ENCODE results near the gene KDSR. TPM values are rescaled to one million over a fixed set of nuclear protein-coding genes. Genes with fewer than 3 reads are reported as not detected.

The KDSR gene
- 34.0 TPM for total RNA-seq

GRCh38 chr18:63367053-63367953 is at the start of gene KDSR:
Gene KDSR, minus strand, starts transcription at chr18:63367206. Its CDS starts 88 bp downstream, at chr18:63367118.
- peak; percentile 99 for DNase-seq

- no peak for DNase-seq
Observed at GRCh38 chr18:63412953-63413352, 45.9 kb upstream of the KDSR start.

GRCh38 chr18:63410792-63411191 is 43.8 kb upstream of the KDSR start:
- DNase-seq, result no peak

GRCh38 chr18:63409301-63409700 is 42.3 kb upstream of the KDSR start:
- no peak for DNase-seq

- no peak for DNase-seq
Observed at GRCh38 chr18:63407734-63408133, 40.7 kb upstream of the KDSR start.

- no peak for DNase-seq
Observed at GRCh38 chr18:63405986-63406385, 39.0 kb upstream of the KDSR start.

- DNase-seq, result no peak
Observed at GRCh38 chr18:63402246-63403162, 35.5 kb upstream of the KDSR start.

GRCh38 chr18:63399300-63399699 is 32.3 kb upstream of the KDSR start:
- DNase-seq, result no peak

GRCh38 chr18:63397349-63397748 is 30.3 kb upstream of the KDSR start:
- DNase-seq, result no peak

- no peak for DNase-seq
Observed at GRCh38 chr18:63395503-63395902, 28.5 kb upstream of the KDSR start.

GRCh38 chr18:63394954-63395353 is 27.9 kb upstream of the KDSR start:
- DNase-seq, result no peak

- no peak for DNase-seq
Observed at GRCh38 chr18:63387861-63388260, 20.9 kb upstream of the KDSR start.

GRCh38 chr18:63382843-63383242 is 15.8 kb upstream of the KDSR start:
- DNase-seq, result no peak

- DNase-seq, result no peak
Observed at GRCh38 chr18:63379639-63379962, 12.6 kb upstream of the KDSR start.

- DNase-seq, result no peak
Observed at GRCh38 chr18:63378919-63379638, 12.1 kb upstream of the KDSR start.

GRCh38 chr18:63377275-63377980 is 10.4 kb upstream of the KDSR start:
- no peak for DNase-seq

- DNase-seq, result no peak
Observed at GRCh38 chr18:63376538-63376937, 9.5 kb upstream of the KDSR start.

GRCh38 chr18:63374540-63374939 is 7.5 kb upstream of the KDSR start:
- DNase-seq, result peak; percentile 9

GRCh38 chr18:63373161-63373560 is 6.2 kb upstream of the KDSR start:
- DNase-seq, result no peak

GRCh38 chr18:63368611-63369010 is 1.6 kb upstream of the KDSR start:
- DNase-seq, result no peak

GRCh38 chr18:63366213-63367052 is 573 bp downstream of the KDSR start:
- DNase-seq, result peak; percentile 57
